ENCODE measurements around the gene PPP1R26.

Gene PPP1R26

DNA sequence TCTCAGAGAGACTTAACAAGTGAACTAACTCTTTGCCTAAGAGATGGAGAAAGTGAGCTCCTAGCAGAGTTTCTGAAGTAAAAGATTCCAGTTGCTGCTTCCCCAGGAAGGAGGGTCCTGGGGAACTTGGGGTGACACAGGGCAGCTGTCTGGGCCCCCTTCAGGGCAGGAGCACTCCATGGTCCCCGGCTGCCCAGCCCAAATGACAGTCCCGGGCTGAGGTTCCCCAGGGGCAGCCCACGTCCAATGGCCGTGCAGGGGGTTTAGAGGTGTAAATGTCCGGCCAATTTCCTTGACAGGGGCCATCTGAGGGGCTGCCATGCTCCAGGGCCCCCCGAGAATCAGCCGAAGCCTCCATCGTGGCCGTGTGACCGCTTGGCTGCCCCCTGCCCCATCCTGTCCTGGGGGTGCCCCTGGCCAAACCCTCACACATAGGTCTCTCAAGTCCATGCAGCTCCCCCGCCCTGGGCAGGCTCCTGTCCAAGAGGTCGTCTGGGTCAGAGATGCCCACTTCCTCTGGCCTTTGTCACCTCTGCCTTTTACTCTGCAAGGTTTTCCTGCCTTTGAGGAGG lies 5.5 kb upstream of the PPP1R26 start:
- Histone ChIP-seq H3K4me3 (ENCODE audit: low read depth in 1 of 2, low read length in 2 of 2) (no peak overlapping the region), H3K79me2 (ENCODE audit: insufficient read depth, low read length) (no peaks in the 10 kb centered on the region), H3K36me3 (ENCODE audit: insufficient read depth, low read length) (no peaks in the 10 kb centered on the region), H3K4me2 (ENCODE audit: insufficient read depth, low read length) (no peak overlapping the region), H2AFZ (ENCODE audit: low read depth, low read length) (no peak overlapping the region), H3K9me3 (ENCODE audit: insufficient read depth, low read length, severe bottlenecking) (no peaks in the 10 kb centered on the region), H3K27ac (ENCODE audit: low read length) (no peak overlapping the region), H4K20me1 (ENCODE audit: insufficient read depth, low read length) (no peaks in the 10 kb centered on the region), H3K4me1 (ENCODE audit: insufficient read depth, low read length) (no peaks in the 10 kb centered on the region), H3K27me3 (ENCODE audit: insufficient read depth, low read length, poor library complexity) (no peaks in the 10 kb centered on the region), H3K9ac (ENCODE audit: low read depth, low read length) (no peak overlapping the region)
- TF ChIP-seq, protein P1, sequence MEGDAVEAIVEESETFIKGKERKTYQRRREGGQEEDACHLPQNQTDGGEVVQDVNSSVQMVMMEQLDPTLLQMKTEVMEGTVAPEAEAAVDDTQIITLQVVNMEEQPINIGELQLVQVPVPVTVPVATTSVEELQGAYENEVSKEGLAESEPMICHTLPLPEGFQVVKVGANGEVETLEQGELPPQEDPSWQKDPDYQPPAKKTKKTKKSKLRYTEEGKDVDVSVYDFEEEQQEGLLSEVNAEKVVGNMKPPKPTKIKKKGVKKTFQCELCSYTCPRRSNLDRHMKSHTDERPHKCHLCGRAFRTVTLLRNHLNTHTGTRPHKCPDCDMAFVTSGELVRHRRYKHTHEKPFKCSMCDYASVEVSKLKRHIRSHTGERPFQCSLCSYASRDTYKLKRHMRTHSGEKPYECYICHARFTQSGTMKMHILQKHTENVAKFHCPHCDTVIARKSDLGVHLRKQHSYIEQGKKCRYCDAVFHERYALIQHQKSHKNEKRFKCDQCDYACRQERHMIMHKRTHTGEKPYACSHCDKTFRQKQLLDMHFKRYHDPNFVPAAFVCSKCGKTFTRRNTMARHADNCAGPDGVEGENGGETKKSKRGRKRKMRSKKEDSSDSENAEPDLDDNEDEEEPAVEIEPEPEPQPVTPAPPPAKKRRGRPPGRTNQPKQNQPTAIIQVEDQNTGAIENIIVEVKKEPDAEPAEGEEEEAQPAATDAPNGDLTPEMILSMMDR (IDR thresholded peaks at IDR 0.05; ENCODE audit: borderline replicate concordance, extremely low read depth, low read length, poor library complexity, severe bottlenecking), result no peak
- no peak for TF ChIP-seq EZH2 (IDR thresholded peaks at IDR 0.05; ENCODE audit: borderline replicate concordance, low read depth, low read length, severe bottlenecking)
- ATAC-seq (ENCODE audit: insufficient read depth, low read depth), result no peak
- DNase-seq, result no peak

DNA sequence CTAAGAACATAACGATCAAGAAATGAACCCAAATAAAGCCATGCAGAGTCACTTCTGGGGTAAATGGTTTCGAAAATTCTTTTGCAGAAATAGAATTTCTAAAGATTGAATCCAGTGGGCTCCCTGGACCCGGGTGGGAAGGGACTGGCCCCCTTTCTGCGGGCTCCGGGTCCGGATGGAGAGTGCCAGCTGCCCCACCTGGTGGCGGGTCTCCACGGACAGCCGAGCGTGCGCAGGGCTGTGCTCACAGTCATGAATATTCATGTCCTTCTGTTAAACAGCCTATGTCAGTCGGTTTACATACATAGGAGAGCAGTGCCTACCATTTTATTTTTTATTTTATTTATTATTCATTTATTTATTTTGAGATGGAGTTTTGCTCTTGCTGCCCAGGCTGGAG lies 4.7 kb upstream of the PPP1R26 start:
- Histone ChIP-seq H3K27me3 (ENCODE audit: insufficient read depth, low read length, poor library complexity) (no peaks in the 10 kb centered on the region), H4K20me1 (ENCODE audit: insufficient read depth, low read length) (no peaks in the 10 kb centered on the region), H2AFZ (ENCODE audit: low read depth, low read length) (no peak overlapping the region), H3K9ac (ENCODE audit: low read depth, low read length) (no peak overlapping the region), H3K4me3 (ENCODE audit: low read depth in 1 of 2, low read length in 2 of 2) (no peak overlapping the region), H3K36me3 (ENCODE audit: insufficient read depth, low read length) (no peaks in the 10 kb centered on the region), H3K9me3 (ENCODE audit: insufficient read depth, low read length, severe bottlenecking) (no peaks in the 10 kb centered on the region), H3K27ac (ENCODE audit: low read length) (no peak overlapping the region), H3K4me2 (ENCODE audit: insufficient read depth, low read length) (no peak overlapping the region), H3K79me2 (ENCODE audit: insufficient read depth, low read length) (no peaks in the 10 kb centered on the region), H3K4me1 (ENCODE audit: insufficient read depth, low read length) (no peaks in the 10 kb centered on the region)
- DNase-seq (no peak), ATAC-seq (ENCODE audit: insufficient read depth, low read depth) (no peak)
- TF ChIP-seq EZH2 (IDR thresholded peaks at IDR 0.05; ENCODE audit: borderline replicate concordance, low read depth, low read length, severe bottlenecking), result no peak
- TF ChIP-seq, protein P1 (IDR thresholded peaks at IDR 0.05; ENCODE audit: borderline replicate concordance, extremely low read depth, low read length, poor library complexity, severe bottlenecking), result peak; percentile 28

DNA sequence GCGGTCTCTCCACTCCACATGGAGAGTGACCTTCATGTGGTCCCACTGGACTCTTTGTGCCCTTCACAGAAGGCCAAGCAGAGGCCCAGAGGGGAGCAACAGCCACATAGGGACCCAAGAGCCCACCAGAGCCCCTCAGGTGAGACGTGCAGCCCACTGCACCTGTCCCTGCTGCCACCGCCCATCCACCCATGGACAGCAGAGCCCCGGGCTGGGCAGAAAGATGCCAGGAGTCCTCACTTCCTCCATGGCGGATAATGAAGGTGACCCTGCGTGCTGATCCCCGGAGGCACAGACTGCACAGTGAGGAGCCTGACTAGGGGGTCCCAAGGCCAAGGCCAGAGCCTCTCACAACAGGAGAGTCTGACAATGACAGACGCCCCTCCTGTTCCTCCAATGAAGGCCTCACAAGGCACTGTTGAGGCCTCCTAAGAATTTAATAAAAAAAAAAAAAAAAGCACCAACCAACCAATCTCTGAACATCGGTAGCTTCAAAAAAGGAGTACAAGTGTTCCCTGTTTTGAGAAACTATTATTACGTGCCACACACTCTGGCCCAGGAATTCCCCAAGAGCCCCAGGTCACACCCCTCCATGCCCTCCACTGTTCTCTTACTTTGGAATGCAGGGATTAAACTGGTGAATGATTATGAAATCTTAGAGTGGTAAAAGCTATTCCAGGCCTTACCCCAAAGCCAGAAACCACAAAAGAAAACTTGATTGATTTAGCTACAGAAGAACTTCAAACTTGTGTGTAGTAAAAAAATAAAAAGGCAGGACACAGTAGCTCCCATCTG lies 2.8 kb upstream of the PPP1R26 start:
- Histone ChIP-seq H3K79me2 (ENCODE audit: insufficient read depth, low read length) (no peaks in the 10 kb centered on the region), H4K20me1 (ENCODE audit: insufficient read depth, low read length) (no peaks in the 10 kb centered on the region), H3K4me2 (ENCODE audit: insufficient read depth, low read length) (no peak overlapping the region), H3K27ac (ENCODE audit: low read length) (no peak overlapping the region), H3K4me3 (ENCODE audit: low read depth in 1 of 2, low read length in 2 of 2) (no peak overlapping the region), H3K27me3 (ENCODE audit: insufficient read depth, low read length, poor library complexity) (no peaks in the 10 kb centered on the region), H3K9me3 (ENCODE audit: insufficient read depth, low read length, severe bottlenecking) (no peaks in the 10 kb centered on the region), H3K4me1 (ENCODE audit: insufficient read depth, low read length) (no peaks in the 10 kb centered on the region), H2AFZ (ENCODE audit: low read depth, low read length) (no peak overlapping the region), H3K9ac (ENCODE audit: low read depth, low read length) (no peak overlapping the region), H3K36me3 (ENCODE audit: insufficient read depth, low read length) (no peaks in the 10 kb centered on the region)
- no peak for TF ChIP-seq EZH2 (IDR thresholded peaks at IDR 0.05; ENCODE audit: borderline replicate concordance, low read depth, low read length, severe bottlenecking)
- TF ChIP-seq, protein P1 (IDR thresholded peaks at IDR 0.05; ENCODE audit: borderline replicate concordance, extremely low read depth, low read length, poor library complexity, severe bottlenecking), result no peak
- DNase-seq (no peak), ATAC-seq (ENCODE audit: insufficient read depth, low read depth) (no peak)
